Measurements from ENCODE around the gene CD79A. TPM values are rescaled to one million over a fixed set of nuclear protein-coding genes. Genes with fewer than 3 reads are reported as not detected.
A peak's percentile ranks its signal among the peaks of the same experiment; 100 is the strongest.

Gene CD79A
- 47.3 TPM for total RNA-seq

GRCh38 chr19:41876847-41877832, at the start of gene CD79A:
Gene CD79A, plus strand, starts transcription at chr19:41877279. Its CDS starts 26 bp downstream, at chr19:41877305.
- H3K4me1 ChIP-seq (ENCODE audit: insufficient read depth, low read length): peaks cover 97% of the 10 kb centered on the region
- H3K4me3 ChIP-seq (ENCODE audit: low read length): peak within 1 kb of the TSS; percentile 47
- no peaks in the 10 kb centered on the region for H3K27me3 ChIP-seq (ENCODE audit: insufficient read depth, low read length)
- no peaks in the 10 kb centered on the region for H3K9me3 ChIP-seq (ENCODE audit: low read depth, low read length)

GRCh38 chr19:41837981-41838708, 38.9 kb upstream of the CD79A start:
- H3K9me3 ChIP-seq (ENCODE audit: low read depth, low read length): no peaks in the 10 kb centered on the region

DNA sequence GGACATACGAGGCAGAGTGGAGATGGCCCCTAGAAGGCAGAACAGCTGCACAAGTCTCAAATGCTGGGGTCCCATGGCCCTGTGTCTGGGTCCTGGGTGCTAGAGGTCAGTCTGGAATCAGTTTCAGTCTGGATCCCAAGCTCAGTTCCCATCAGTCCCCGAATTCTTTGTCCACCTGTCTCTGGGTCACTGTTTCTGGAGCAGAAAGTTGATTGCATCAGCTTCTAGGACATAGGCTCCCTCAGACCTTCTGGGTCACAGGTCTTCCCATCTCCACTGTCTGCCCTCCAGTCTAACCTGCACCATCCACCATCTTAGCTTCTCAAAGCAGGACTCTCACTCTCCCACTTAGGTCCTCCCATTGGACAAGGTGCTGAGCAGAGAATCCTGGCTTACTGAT, 37.9 kb upstream of the CD79A start:
- Histone ChIP-seq H3K9me3 (ENCODE audit: low read depth, low read length) (no peaks in the 10 kb centered on the region), H3K27me3 (ENCODE audit: insufficient read depth, low read length) (no peaks in the 10 kb centered on the region), H3K4me1 (ENCODE audit: insufficient read depth, low read length) (no peaks in the 10 kb centered on the region), H3K4me3 (ENCODE audit: low read length) (no peak overlapping the region)

More at GRCh38 chr19:41837981-41838708, 38.9 kb upstream of the CD79A start:
- H3K4me1 ChIP-seq (ENCODE audit: insufficient read depth, low read length): no peaks in the 10 kb centered on the region
- no peaks in the 10 kb centered on the region for H3K27me3 ChIP-seq (ENCODE audit: insufficient read depth, low read length)
- no peak overlapping the region for H3K4me3 ChIP-seq (ENCODE audit: low read length)

DNA sequence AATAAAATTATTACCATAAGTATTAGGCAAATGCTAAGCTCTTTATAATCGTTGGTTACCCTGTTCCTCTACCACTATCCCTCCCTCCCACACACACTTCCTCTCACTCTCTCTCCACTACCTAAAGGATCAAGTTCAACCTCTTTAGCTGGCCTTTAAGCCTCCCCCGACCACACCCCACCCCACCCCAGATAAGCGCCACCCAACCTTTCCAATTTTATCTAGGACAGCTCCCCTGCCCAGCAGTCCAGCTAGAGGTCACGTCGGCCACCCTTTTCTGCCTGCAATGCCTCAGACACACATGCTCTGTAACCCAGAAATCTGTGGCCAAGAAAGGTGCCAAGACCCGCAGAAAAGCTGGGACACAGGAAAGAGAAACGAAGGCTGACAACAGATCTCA, 33.7 kb upstream of the CD79A start:
- Histone ChIP-seq H3K4me1 (ENCODE audit: insufficient read depth, low read length) (no peaks in the 10 kb centered on the region), H3K9me3 (ENCODE audit: low read depth, low read length) (no peaks in the 10 kb centered on the region), H3K27me3 (ENCODE audit: insufficient read depth, low read length) (no peaks in the 10 kb centered on the region), H3K4me3 (ENCODE audit: low read length) (no peak overlapping the region)

GRCh38 chr19:41844601-41845000, 32.5 kb upstream of the CD79A start, which contains the start of gene LYPD4:
Gene LYPD4, minus strand, starts transcription at chr19:41844683. Its CDS starts 5,398 bp downstream, at chr19:41839285.
- no peaks in the 10 kb centered on the region for H3K9me3 ChIP-seq (ENCODE audit: low read depth, low read length)

GRCh38 chr19:41845001-41845050, 32.3 kb upstream of the CD79A start, which contains the start of gene DMRTC2:
Gene DMRTC2, plus strand, starts transcription at chr19:41845042. Its CDS starts 2,387 bp downstream, at chr19:41847429.
- Histone ChIP-seq H3K9me3 (ENCODE audit: low read depth, low read length) (no peaks in the 10 kb centered on the region), H3K4me1 (ENCODE audit: insufficient read depth, low read length) (no peaks in the 10 kb centered on the region), H3K27me3 (ENCODE audit: insufficient read depth, low read length) (no peaks in the 10 kb centered on the region), H3K4me3 (ENCODE audit: low read length) (no peak within 1 kb of the TSS)

More at GRCh38 chr19:41844601-41845000, 32.5 kb upstream of the CD79A start, which contains the start of gene LYPD4:
- Histone ChIP-seq H3K4me1 (ENCODE audit: insufficient read depth, low read length) (no peaks in the 10 kb centered on the region), H3K27me3 (ENCODE audit: insufficient read depth, low read length) (no peaks in the 10 kb centered on the region), H3K4me3 (ENCODE audit: low read length) (no peak within 1 kb of the TSS)

DNA sequence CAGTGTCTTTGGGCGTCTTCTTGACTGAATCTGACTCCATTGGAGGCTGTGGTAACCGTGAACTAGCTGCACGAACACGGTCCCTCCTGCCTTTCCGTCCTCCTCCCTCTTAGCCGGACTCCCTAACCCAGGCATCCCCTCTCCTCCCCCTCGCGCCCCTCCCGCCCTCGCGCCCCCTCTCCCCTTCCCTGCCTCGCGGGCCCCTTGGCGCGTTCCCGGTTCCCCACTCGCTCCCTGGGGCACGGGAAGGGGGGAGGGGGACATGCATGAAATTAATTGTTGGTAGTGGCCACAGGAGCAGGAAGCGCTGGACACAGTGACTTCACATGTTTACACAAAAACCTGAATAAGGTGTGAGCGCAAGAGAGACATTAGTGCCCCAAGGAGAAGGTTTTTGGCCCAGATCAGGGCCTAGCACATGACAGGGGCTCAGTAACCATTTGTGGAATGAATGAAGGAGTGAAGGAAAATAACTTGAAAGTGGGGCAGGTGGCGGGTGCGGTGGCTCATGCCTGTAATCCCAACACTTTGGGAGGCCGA, 32.0 kb upstream of the CD79A start:
- H3K4me3 ChIP-seq (ENCODE audit: low read length): no peak overlapping the region
- H3K9me3 ChIP-seq (ENCODE audit: low read depth, low read length): no peaks in the 10 kb centered on the region
- no peaks in the 10 kb centered on the region for H3K27me3 ChIP-seq (ENCODE audit: insufficient read depth, low read length)
- H3K4me1 ChIP-seq (ENCODE audit: insufficient read depth, low read length): no peaks in the 10 kb centered on the region

GRCh38 chr19:41847351-41848105, 29.6 kb upstream of the CD79A start:
- no peaks in the 10 kb centered on the region for H3K4me1 ChIP-seq (ENCODE audit: insufficient read depth, low read length)
- no peaks in the 10 kb centered on the region for H3K27me3 ChIP-seq (ENCODE audit: insufficient read depth, low read length)
- no peak overlapping the region for H3K4me3 ChIP-seq (ENCODE audit: low read length)
- no peaks in the 10 kb centered on the region for H3K9me3 ChIP-seq (ENCODE audit: low read depth, low read length)

DNA sequence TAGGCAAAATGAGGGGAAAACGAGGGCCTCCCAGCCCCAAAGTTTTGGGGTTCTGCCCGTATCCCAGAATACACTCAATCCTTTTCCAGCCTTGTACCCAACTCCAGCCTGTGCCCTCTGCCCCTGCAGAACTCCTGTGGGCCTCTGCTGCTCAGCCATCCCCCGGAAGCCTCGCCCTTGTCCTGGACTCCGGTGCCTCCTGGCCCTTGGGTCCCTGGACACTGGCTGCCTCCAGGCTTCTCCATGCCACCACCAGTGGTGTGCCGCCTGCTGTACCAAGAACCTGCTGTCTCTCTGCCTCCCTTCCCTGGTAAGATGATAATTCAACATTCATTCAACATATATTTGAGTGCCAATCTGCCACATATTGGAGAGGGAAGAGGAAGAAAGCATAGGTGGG, 28.4 kb upstream of the CD79A start:
- H3K27me3 ChIP-seq (ENCODE audit: insufficient read depth, low read length): no peaks in the 10 kb centered on the region
- H3K9me3 ChIP-seq (ENCODE audit: low read depth, low read length): no peaks in the 10 kb centered on the region
- no peak overlapping the region for H3K4me3 ChIP-seq (ENCODE audit: low read length)
- no peaks in the 10 kb centered on the region for H3K4me1 ChIP-seq (ENCODE audit: insufficient read depth, low read length)

GRCh38 chr19:41849067-41849466, 28.0 kb upstream of the CD79A start:
- Histone ChIP-seq H3K9me3 (ENCODE audit: low read depth, low read length) (no peaks in the 10 kb centered on the region), H3K4me1 (ENCODE audit: insufficient read depth, low read length) (no peaks in the 10 kb centered on the region), H3K27me3 (ENCODE audit: insufficient read depth, low read length) (no peaks in the 10 kb centered on the region), H3K4me3 (ENCODE audit: low read length) (no peak overlapping the region)

DNA sequence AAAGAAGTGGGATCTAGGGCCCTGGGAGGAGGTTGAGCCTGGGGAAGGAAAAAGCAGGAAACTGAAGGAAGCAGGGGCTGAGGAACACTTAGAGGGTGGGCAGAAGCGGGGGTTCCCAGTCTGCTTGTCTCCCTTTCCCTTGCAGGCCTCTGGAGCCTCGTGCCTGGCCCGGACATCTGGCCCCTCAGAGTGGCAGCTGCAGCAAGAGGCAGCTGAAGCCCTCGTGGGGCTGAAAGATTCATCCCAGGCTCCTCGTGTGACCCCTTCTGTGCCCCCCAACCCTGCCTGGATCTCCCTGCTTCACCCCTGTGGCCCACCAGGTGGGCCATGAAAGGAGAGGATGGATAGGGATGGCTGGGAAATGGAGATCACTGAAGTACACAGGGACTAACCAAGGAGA, 26.7 kb upstream of the CD79A start:
- H3K27me3 ChIP-seq (ENCODE audit: insufficient read depth, low read length): no peaks in the 10 kb centered on the region
- H3K4me3 ChIP-seq (ENCODE audit: low read length): no peak overlapping the region
- no peaks in the 10 kb centered on the region for H3K4me1 ChIP-seq (ENCODE audit: insufficient read depth, low read length)
- H3K9me3 ChIP-seq (ENCODE audit: low read depth, low read length): no peaks in the 10 kb centered on the region

DNA sequence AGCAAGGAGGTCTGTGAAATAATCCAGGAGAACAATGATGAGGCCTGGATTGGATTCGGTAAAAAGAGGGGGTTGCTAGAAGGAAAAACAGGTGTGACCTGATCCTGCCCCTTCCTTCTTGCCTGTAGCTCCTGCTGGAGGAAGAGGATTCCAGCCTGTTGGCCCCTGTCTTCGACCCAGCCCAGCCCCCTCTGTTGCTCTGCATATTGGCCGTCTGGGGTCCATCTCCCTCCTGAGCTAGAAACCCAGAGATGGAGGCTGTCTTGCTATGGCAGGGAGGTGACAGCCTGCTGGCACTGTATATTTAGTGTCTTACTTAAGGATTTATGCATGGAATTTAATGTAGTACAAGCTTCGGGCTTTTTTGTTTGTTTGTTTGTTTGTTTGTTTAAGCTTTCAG, 25.6 kb upstream of the CD79A start:
- Histone ChIP-seq H3K4me3 (ENCODE audit: low read length) (no peak overlapping the region), H3K27me3 (ENCODE audit: insufficient read depth, low read length) (no peaks in the 10 kb centered on the region), H3K9me3 (ENCODE audit: low read depth, low read length) (no peaks in the 10 kb centered on the region), H3K4me1 (ENCODE audit: insufficient read depth, low read length) (no peaks in the 10 kb centered on the region)

DNA sequence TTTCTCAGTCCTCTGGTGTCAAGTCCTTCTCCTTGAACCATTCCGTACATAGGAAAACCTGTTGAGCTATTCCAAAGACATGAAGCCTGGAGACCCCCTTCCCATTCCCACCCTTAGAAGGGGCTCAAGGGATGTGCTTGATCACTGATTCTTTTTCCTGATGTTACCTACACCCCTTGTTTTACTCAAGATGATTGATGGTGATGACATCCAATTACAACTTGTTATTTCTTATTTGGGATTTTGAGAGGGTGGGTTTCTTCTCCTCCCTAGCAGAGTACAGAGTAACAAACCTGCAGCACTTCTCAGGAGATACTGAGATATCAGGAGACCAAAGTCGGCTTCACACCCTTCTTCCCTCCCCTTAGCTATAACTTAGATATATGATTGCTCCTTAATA, 23.7 kb upstream of the CD79A start:
- H3K4me3 ChIP-seq (ENCODE audit: low read length): no peak overlapping the region
- H3K27me3 ChIP-seq (ENCODE audit: insufficient read depth, low read length): no peaks in the 10 kb centered on the region
- no peaks in the 10 kb centered on the region for H3K4me1 ChIP-seq (ENCODE audit: insufficient read depth, low read length)
- H3K9me3 ChIP-seq (ENCODE audit: low read depth, low read length): no peaks in the 10 kb centered on the region

- H3K4me1 ChIP-seq (ENCODE audit: insufficient read depth, low read length): no peaks in the 10 kb centered on the region
- H3K4me3 ChIP-seq (ENCODE audit: low read length): no peak overlapping the region
- H3K9me3 ChIP-seq (ENCODE audit: low read depth, low read length): no peaks in the 10 kb centered on the region
- no peaks in the 10 kb centered on the region for H3K27me3 ChIP-seq (ENCODE audit: insufficient read depth, low read length)
These were observed 23.3 kb upstream of the CD79A start for GRCh38 chr19:41853768-41854167.

- Histone ChIP-seq H3K4me1 (ENCODE audit: insufficient read depth, low read length) (peaks cover 36% of the 10 kb centered on the region), H3K4me3 (ENCODE audit: low read length) (peak overlapping the region; percentile 75), H3K27me3 (ENCODE audit: insufficient read depth, low read length) (no peaks in the 10 kb centered on the region), H3K9me3 (ENCODE audit: low read depth, low read length) (no peaks in the 10 kb centered on the region)
These were observed 17.9 kb upstream of the CD79A start for GRCh38 chr19:41859213-41859617.
